Glomerular endothelial cell (primary cell): ENCODE results near the gene SLC39A11. TPM values are rescaled to one million over a fixed set of nuclear protein-coding genes. Genes with fewer than 3 reads are reported as not detected.
"Not testable (repeated sequence)": the region's sequence is repeated elsewhere in the genome, so short reads cannot be mapped to it uniquely, and the experiment has no call there.

Source experiments
- DNase-seq: peaks from one replicate; pipeline ENCODE4 v3.0.0-alpha.2; 2011; ENCODE audit warnings: low read depth, low spot score; ENCODE audit errors: extremely low read depth
- total RNA-seq: library from RNA; depleted of rRNA; stranded (reverse); fragments of >200 nt; gene quantifications from 2 replicates; pipeline ENCODE4 v1.2.3, GENCODE V29; 2015

Gene SLC39A11
- total RNA-seq, 1 donor from 2014 or later: 5.8 TPM

GRCh38 chr17:72928454-72929136 lies 163.9 kb downstream of the SLC39A11 start:
- no peak for DNase-seq

GRCh38 chr17:72927760-72928159 lies 164.7 kb downstream of the SLC39A11 start:
- DNase-seq: no peak

- DNase-seq: no peak
Measured at GRCh38 chr17:72927146-72927545, 165.3 kb downstream of the SLC39A11 start.

- no peak for DNase-seq
Measured at GRCh38 chr17:72926171-72926570, 166.3 kb downstream of the SLC39A11 start.

- no peak for DNase-seq
Measured at GRCh38 chr17:72924196-72924595, 168.3 kb downstream of the SLC39A11 start.

- DNase-seq: no peak
Measured at GRCh38 chr17:72922219-72922618, 170.3 kb downstream of the SLC39A11 start.

GRCh38 chr17:72921347-72922054 lies 171.0 kb downstream of the SLC39A11 start:
- DNase-seq: no peak

- DNase-seq: no peak
Measured at GRCh38 chr17:72920513-72920912, 172.0 kb downstream of the SLC39A11 start.

GRCh38 chr17:72916991-72917390 lies 175.5 kb downstream of the SLC39A11 start:
- DNase-seq: no peak

GRCh38 chr17:72915625-72916081 lies 176.8 kb downstream of the SLC39A11 start:
- DNase-seq: no peak

- no peak for DNase-seq
Measured at GRCh38 chr17:72913142-72913682, 179.3 kb downstream of the SLC39A11 start.

GRCh38 chr17:72906306-72906705 lies 186.2 kb downstream of the SLC39A11 start:
- no peak for DNase-seq

GRCh38 chr17:72903522-72903921 lies 189.0 kb downstream of the SLC39A11 start:
- DNase-seq: no peak

GRCh38 chr17:72901657-72902056 lies 190.8 kb downstream of the SLC39A11 start:
- no peak for DNase-seq

GRCh38 chr17:72901083-72901482 lies 191.4 kb downstream of the SLC39A11 start:
- no peak for DNase-seq

- DNase-seq: no peak
Measured at GRCh38 chr17:72900654-72900971, 191.9 kb downstream of the SLC39A11 start.

GRCh38 chr17:72898725-72899124 lies 193.8 kb downstream of the SLC39A11 start:
- DNase-seq: no peak

GRCh38 chr17:72896288-72896687 lies 196.2 kb downstream of the SLC39A11 start:
- DNase-seq: not testable (repeated sequence)

- no peak for DNase-seq
Measured at GRCh38 chr17:72891627-72892026, 200.9 kb downstream of the SLC39A11 start.

- no peak for DNase-seq
Measured at GRCh38 chr17:72890711-72891110, 201.8 kb downstream of the SLC39A11 start.

GRCh38 chr17:72887917-72888316 lies 204.6 kb downstream of the SLC39A11 start:
- DNase-seq: no peak

- no peak for DNase-seq
Measured at GRCh38 chr17:72887322-72887721, 205.2 kb downstream of the SLC39A11 start.
